LoVo (cell line): ENCODE data around the gene RAPGEF5.

Experiments
- DNase-seq: peaks from one replicate; pipeline ENCODE4 v3.0.0-alpha.2; 2016; ENCODE audit warnings: low spot score

RAPGEF5 gene

GRCh38 chr7:22150221-22150620 is 206.7 kb downstream of the RAPGEF5 start:
- DNase-seq: no peak

DNA sequence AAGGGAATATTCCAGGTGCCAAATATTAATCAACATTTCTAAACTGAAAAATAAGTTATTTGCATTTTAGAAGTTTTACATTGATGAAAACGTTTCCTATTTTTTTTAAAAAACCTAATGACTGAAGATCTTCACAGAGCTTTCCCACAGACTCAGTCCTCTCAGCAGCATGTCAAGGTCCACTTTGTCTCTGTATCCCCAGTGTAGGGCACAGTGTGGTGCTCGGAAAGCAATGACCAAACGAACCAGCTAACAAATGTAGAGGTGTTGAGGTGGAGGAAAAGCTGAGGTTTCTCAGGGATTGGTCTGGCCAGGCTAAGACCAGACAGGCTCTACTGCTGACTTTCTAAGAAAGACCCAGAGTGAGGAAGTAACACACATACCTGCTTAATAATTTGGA is 209.1 kb downstream of the RAPGEF5 start:
- DNase-seq: no peak

GRCh38 chr7:22146961-22147512 is 209.9 kb downstream of the RAPGEF5 start:
- DNase-seq: no peak

- DNase-seq: no peak
Measured at GRCh38 chr7:22144950-22145349, 212.0 kb downstream of the RAPGEF5 start.

GRCh38 chr7:22143491-22143890 is 213.5 kb downstream of the RAPGEF5 start:
- no peak for DNase-seq

- DNase-seq: no peak
Measured at GRCh38 chr7:22142572-22142971, 214.4 kb downstream of the RAPGEF5 start.

GRCh38 chr7:22141355-22141754 is 215.6 kb downstream of the RAPGEF5 start:
- DNase-seq: no peak

- DNase-seq: no peak
Measured at GRCh38 chr7:22140578-22140977, 216.4 kb downstream of the RAPGEF5 start.

GRCh38 chr7:22138886-22139285 is 218.1 kb downstream of the RAPGEF5 start:
- no peak for DNase-seq

DNA sequence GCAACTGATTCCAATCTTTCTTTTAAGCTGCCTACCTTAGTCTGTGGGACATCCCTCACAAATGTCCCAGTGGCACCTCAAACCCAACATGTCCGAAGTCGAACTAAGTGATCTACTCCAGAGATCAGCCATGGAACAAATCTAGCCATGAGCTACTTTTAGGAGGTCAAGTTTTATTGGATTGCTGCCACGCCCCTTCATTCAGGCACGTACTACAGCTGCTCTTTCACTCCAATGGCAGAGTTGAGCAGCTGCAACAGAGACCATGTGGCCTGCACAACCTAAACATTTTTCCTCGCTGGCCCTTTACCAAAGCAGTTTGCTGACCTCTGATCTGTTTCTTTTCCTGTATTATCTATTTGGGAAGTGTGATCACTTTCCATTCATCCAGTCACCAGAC is 218.8 kb downstream of the RAPGEF5 start:
- DNase-seq: no peak

DNA sequence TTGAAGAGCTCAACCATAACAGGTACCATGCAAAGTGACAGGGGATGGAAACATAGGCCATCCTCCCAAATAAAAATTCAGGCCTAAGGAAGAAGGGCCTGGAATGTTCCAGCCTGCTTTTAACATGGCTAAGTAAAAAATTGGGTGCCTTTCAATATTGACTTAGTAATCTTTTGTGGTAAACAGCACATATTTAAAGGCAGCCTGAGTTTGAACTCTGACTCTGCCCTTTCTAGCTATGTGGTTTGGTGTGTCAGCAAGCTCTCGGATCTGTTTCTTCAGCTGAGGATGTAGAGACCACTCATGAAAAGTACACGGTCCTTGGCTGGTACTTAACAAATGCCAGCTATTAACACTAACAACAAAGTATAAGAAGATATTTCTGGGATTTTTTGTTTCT is 219.5 kb downstream of the RAPGEF5 start:
- no peak for DNase-seq

DNA sequence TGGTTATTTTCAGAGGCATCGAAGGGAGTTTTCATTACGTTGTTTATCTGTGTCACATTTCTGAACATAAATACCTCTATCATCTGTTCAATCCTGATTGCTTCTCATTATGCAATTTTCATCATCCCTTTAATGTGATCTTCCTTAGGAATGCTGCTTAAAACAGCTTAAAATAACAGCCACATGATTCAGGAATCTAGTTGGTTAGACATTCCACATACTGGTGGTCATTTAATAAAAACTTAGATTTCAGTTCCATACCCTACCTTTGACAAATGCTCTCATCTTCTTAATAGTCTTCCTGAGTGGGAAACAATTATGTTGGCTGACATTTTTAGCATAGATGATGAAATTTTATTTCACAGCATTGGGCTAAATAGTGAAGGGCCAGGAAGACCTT is 219.9 kb downstream of the RAPGEF5 start:
- DNase-seq: no peak

- no peak for DNase-seq
Measured at GRCh38 chr7:22129819-22130580, 227.0 kb downstream of the RAPGEF5 start.

DNA sequence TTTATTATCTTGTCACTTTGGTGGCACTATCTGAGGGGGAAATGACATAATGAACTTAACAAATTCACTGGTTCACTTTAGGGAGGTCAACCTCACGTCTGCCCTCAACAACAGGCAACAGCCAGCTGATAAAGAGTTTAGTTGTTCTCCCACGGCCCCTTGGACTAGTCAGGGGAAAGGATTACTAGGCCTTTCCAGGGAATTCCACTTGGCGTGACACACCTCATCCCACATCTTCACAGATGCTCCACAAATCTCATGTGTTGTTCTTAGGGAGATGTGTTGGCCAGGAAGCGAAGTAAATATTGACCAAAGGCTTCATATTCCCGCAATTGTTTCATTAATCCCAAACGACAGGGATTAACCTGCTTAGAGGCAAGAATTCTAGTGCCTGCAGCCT is 227.8 kb downstream of the RAPGEF5 start:
- DNase-seq: no peak

DNA sequence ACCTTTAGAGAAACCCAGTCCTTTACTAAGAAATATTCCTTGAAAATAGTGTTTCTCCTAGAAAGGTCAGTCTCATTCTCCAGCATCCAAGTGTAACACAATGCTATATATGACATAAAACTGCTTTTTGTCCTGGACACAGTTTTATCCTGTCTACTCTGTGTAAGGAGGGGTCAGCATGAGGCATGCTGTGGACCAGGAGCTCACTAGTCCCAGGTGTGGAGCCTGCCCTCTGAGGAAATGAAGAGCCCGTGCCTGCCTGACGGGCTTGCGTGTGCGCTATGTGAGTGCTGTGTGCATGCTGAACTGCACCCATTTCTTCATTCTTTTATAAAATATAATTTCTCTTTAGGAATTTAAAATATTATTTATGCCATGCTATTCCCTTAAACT is 228.4 kb downstream of the RAPGEF5 start:
- DNase-seq: no peak

GRCh38 chr7:22127835-22128527 is 229.0 kb downstream of the RAPGEF5 start:
- no peak for DNase-seq

- no peak for DNase-seq
Measured at GRCh38 chr7:22125436-22125835, 231.5 kb downstream of the RAPGEF5 start.

- no peak for DNase-seq
Measured at GRCh38 chr7:22124941-22125340, 232.0 kb downstream of the RAPGEF5 start.

GRCh38 chr7:22123139-22123538 is 233.8 kb downstream of the RAPGEF5 start:
- DNase-seq: no peak

DNA sequence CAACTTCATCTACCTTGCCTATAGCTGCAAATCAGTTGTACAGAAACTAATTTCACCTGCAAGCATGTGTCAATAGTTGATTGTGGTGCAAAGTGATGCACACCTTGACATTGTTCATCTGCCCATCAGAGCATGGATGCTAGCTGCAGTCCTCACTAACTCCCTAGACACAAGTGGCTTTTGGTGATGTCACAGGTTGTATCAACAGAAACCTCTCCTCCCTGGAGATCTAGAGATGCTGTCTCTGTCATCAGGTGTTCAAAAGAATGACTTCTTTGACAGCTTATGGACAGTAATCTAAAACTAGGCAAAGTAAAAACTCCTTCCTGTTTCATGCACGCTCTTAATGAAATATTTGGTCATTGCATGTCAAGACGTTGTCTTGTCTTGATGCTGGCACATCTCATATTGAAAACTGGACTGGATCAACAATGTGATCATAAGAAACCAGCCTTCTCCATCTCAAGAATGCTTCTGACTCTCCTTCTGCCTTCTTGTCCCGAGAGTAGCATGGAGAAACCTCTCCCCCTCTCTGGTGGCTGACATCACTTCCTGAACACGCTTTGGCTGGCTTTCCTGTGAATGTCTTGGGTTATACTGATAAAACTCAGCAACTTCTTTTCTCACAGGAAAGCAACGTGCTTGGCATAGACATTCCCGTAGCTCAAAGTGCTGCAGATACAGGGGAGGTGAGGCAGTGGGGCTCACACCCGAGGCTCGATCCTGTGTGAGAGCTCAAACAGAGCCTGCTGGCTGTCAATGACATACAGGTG is 235.1 kb downstream of the RAPGEF5 start:
- no peak for DNase-seq

GRCh38 chr7:22120391-22121053 is 236.4 kb downstream of the RAPGEF5 start:
- no peak for DNase-seq

DNA sequence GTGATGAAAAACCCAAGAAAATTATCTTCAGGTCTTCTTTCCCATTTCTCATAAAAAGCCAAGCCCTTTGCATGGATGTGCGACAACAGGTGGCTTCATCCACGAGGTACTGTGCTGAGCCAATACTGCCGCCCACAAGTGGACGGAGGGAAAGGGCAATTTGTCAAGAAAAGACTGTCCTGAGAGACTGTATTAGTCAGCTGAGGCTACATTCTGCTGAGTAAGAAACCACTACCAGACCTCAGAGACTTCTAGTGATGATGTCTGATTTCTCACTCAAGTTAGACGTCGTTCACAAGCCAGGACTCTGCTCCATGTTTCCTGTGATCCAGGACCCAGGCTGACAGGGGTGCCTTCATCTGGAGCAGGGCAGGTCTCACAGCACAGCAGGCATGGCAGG is 239.7 kb downstream of the RAPGEF5 start:
- DNase-seq: no peak
